ENCODE results near the gene TMEM129.

DNA sequence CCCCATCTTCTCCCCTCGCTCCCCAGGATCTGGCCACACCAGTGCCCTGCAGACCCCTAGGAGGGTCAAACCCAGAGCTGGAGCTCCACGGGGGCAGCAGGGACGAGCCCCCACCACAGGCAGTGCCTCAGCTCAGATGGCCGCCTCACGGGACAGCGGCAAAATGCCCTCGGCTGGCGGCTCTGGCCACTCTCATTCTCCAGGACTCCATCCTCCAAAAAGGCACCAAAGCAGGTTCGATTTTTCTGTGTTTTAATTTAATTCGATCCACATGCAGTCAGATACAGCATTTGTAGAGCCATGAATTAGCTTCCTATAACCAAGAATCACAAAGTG, 45.4 kb downstream of the TMEM129 start:
- TF ChIP-seq POLR2AphosphoS5 (IDR thresholded peaks at IDR 0.05), result no peak
- TF ChIP-seq, protein P1, sequence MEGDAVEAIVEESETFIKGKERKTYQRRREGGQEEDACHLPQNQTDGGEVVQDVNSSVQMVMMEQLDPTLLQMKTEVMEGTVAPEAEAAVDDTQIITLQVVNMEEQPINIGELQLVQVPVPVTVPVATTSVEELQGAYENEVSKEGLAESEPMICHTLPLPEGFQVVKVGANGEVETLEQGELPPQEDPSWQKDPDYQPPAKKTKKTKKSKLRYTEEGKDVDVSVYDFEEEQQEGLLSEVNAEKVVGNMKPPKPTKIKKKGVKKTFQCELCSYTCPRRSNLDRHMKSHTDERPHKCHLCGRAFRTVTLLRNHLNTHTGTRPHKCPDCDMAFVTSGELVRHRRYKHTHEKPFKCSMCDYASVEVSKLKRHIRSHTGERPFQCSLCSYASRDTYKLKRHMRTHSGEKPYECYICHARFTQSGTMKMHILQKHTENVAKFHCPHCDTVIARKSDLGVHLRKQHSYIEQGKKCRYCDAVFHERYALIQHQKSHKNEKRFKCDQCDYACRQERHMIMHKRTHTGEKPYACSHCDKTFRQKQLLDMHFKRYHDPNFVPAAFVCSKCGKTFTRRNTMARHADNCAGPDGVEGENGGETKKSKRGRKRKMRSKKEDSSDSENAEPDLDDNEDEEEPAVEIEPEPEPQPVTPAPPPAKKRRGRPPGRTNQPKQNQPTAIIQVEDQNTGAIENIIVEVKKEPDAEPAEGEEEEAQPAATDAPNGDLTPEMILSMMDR (IDR thresholded peaks at IDR 0.05), result no peak

Measured in breast epithelium (tissue), 3 donors.